ENCODE measurements around the gene ANGPT4.

Gene ANGPT4

GRCh38 chr20:823574-823902 is 92.6 kb downstream of the ANGPT4 start:
- no peak for DNase-seq (ENCODE audit: low spot score)

GRCh38 chr20:822651-823573 is 93.2 kb downstream of the ANGPT4 start:
- no peak for DNase-seq (ENCODE audit: low spot score)

- DNase-seq (ENCODE audit: low spot score): no peak
These were observed 94.4 kb downstream of the ANGPT4 start for GRCh38 chr20:821731-822065.

GRCh38 chr20:821046-821730 is 94.9 kb downstream of the ANGPT4 start:
- DNase-seq (ENCODE audit: low spot score): no peak

GRCh38 chr20:820323-820953 is 95.7 kb downstream of the ANGPT4 start:
- no peak for DNase-seq (ENCODE audit: low spot score)
